Measurements from ENCODE around the gene XPNPEP1.

DNA sequence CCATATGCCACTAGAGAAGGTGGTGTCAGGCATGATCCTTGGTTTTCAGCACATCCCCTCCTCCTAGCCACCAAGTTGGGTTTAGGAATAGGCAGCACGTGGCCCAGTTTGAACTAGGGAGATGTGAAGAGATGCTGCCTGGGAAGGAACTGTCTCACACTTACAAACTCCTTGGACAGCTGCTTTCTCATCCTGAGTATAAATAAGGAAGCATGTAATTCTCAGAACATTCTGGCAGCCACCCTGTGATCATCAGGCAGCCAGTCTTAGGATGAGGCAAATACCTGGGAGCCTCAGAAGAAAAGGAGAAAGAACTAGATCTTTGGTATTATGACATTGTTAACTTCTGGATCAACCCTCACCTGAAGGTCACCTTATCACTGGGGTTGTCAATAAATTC is 21.3 kb upstream of the XPNPEP1 start:
- no peak for TF ChIP-seq POLR2A (IDR thresholded peaks at IDR 0.05)
- TF ChIP-seq, protein P1, sequence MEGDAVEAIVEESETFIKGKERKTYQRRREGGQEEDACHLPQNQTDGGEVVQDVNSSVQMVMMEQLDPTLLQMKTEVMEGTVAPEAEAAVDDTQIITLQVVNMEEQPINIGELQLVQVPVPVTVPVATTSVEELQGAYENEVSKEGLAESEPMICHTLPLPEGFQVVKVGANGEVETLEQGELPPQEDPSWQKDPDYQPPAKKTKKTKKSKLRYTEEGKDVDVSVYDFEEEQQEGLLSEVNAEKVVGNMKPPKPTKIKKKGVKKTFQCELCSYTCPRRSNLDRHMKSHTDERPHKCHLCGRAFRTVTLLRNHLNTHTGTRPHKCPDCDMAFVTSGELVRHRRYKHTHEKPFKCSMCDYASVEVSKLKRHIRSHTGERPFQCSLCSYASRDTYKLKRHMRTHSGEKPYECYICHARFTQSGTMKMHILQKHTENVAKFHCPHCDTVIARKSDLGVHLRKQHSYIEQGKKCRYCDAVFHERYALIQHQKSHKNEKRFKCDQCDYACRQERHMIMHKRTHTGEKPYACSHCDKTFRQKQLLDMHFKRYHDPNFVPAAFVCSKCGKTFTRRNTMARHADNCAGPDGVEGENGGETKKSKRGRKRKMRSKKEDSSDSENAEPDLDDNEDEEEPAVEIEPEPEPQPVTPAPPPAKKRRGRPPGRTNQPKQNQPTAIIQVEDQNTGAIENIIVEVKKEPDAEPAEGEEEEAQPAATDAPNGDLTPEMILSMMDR (IDR thresholded peaks at IDR 0.05) = no peak
- TF ChIP-seq EP300 (IDR thresholded peaks at IDR 0.05) = no peak
